Measurements from ENCODE around the gene KIF26B. TPM values are rescaled to one million over a fixed set of nuclear protein-coding genes. Genes with fewer than 3 reads are reported as not detected.

The KIF26B gene
- total RNA-seq, 2 donors from 2014 or later = 0.78 to 4.6 TPM

- Histone ChIP-seq H3K9me3 (no peaks in the 10 kb centered on the region), H3K27me3 (no peaks in the 10 kb centered on the region), H3K27ac (no peak overlapping the region), H3K4me3 (no peak overlapping the region), H3K36me3 (replicated peaks in 1 of 2; ENCODE audit: insufficient read depth in 1 of 2, low read depth in 2 of 2) (no peaks in the 10 kb centered on the region), H3K4me1 (no peaks in the 10 kb centered on the region)
- 50 to 51% methylated on average over 12 of the region's 12 CpGs for WGBS, 2 donors
- no peak for DNase-seq
- TF ChIP-seq CTCF (IDR thresholded peaks at IDR 0.05) (no peak), POLR2A (IDR thresholded peaks at IDR 0.05) (no peak)
- intact Hi-C loops (cut with DNase I) = no loop called here
- no peak for ATAC-seq
These were observed 44.1 kb downstream of the KIF26B start for GRCh38 chr1:245198748-245199516.

- no peaks in the 10 kb centered on the region for H3K27me3 ChIP-seq
- no peak for TF ChIP-seq CTCF (IDR thresholded peaks at IDR 0.05)
- no peak for TF ChIP-seq POLR2A (IDR thresholded peaks at IDR 0.05)
- ATAC-seq (no peak), DNase-seq (no peak)
- no peak overlapping the region for H3K4me3 ChIP-seq
- no peak overlapping the region for H3K27ac ChIP-seq
- H3K4me1 ChIP-seq = no peaks in the 10 kb centered on the region
- 74 to 81% methylated on average over 4 of the region's 4 CpGs for whole genome bisulfite sequencing, 2 donors
- intact Hi-C loops (cut with DNase I) = no loop called here
- no peaks in the 10 kb centered on the region for H3K36me3 ChIP-seq (replicated peaks in 1 of 2; ENCODE audit: insufficient read depth in 1 of 2, low read depth in 2 of 2)
- no peaks in the 10 kb centered on the region for H3K9me3 ChIP-seq
These were observed 45.4 kb downstream of the KIF26B start for GRCh38 chr1:245200146-245200545.

- WGBS, 2 donors = 84 to 85% methylated on average over 4 of the region's 4 CpGs
- Histone ChIP-seq H3K9me3 (peaks cover 0 to 1% (median 0%) of the 10 kb centered on the region in 3 donors), H3K4me1 (no peaks in the 10 kb centered on the region), H3K4me3 (no peak overlapping the region), H3K36me3 (replicated peaks in 1 of 2; ENCODE audit: insufficient read depth in 1 of 2, low read depth in 2 of 2) (no peaks in the 10 kb centered on the region), H3K27me3 (no peaks in the 10 kb centered on the region), H3K27ac (no peak overlapping the region)
- intact Hi-C loops (cut with DNase I) = no loop called here
- no peak for DNase-seq
- no peak for ATAC-seq
- TF ChIP-seq CTCF (IDR thresholded peaks at IDR 0.05) = no peak
- no peak for TF ChIP-seq POLR2A (IDR thresholded peaks at IDR 0.05)
These were observed 46.4 kb downstream of the KIF26B start for GRCh38 chr1:245201201-245201600.

- WGBS, 2 donors = 59 to 61% methylated on average over 5 of the region's 5 CpGs
- no peak overlapping the region for H3K27ac ChIP-seq
These were observed 47.0 kb downstream of the KIF26B start for GRCh38 chr1:245201827-245202226.

More at GRCh38 chr1:245201827-245202226, 47.0 kb downstream of the KIF26B start:
- Histone ChIP-seq H3K27me3 (no peaks in the 10 kb centered on the region), H3K4me1 (no peaks in the 10 kb centered on the region), H3K36me3 (replicated peaks in 1 of 2; ENCODE audit: insufficient read depth in 1 of 2, low read depth in 2 of 2) (no peaks in the 10 kb centered on the region), H3K4me3 (no peak overlapping the region), H3K9me3 (peaks cover 0 to 8% (median 0%) of the 10 kb centered on the region in 3 donors)
- intact Hi-C loops (cut with DNase I) = no loop called here
- ATAC-seq (no peak), DNase-seq (no peak)
- TF ChIP-seq POLR2A (IDR thresholded peaks at IDR 0.05) (no peak), CTCF (IDR thresholded peaks at IDR 0.05) (no peak)

All from body of pancreas (tissue), 4 donors.